ENCODE results near the gene RRP12. TPM values are rescaled to one million over a fixed set of nuclear protein-coding genes. Genes with fewer than 3 reads are reported as not detected.

RRP12 gene
- total and polyA plus RNA-seq, 9 of the 15 experiments (the other 6 are each of a cell fraction or from before 2014, with no cell fraction given), result 4.6 to 68.2 (median 21.8) TPM

GRCh38 chr10:97444212-97444611, 43.1 kb upstream of the RRP12 start:
- Histone ChIP-seq H3K9me3 (replicated peaks; ENCODE audit: control insufficient read depth, insufficient read depth, low read depth, low read length) (no peaks in the 10 kb centered on the region), H3K36me3 (ENCODE audit: control insufficient read depth, insufficient read depth, low read length) (peaks cover 33% of the 10 kb centered on the region; the same call in 2 of the 3 replicates), H3K27ac (ENCODE audit: extremely low read depth, low read depth, low read length) (no peak overlapping the region), H3K4me2 (ENCODE audit: insufficient read depth, low read length) (no peak overlapping the region), H2AFZ (ENCODE audit: low read depth, low read length) (no peak overlapping the region), H3K9me1 (ENCODE audit: control insufficient read depth, insufficient read depth, low read length) (no peaks in the 10 kb centered on the region), H3K4me3 (no peak overlapping the region), H4K20me1 (replicated peaks; ENCODE audit: control insufficient read depth, insufficient read depth, low read length) (no peaks in the 10 kb centered on the region), H3K9ac (ENCODE audit: insufficient read depth in 1 of 2, low read depth in 2 of 2, low read length in 2 of 2) (peak overlapping the region in 1 of 2 experiments; percentile 79; a peak in 1 of 4 replicates), H3K79me2 (ENCODE audit: control insufficient read depth, insufficient read depth, low read length) (peaks cover 41% of the 10 kb centered on the region), H3K4me1 (replicated peaks in 1 of 2; ENCODE audit: control insufficient read depth in 2 of 2, insufficient read depth in 2 of 2, low read length in 2 of 2) (peaks cover 9 to 10% of the 10 kb centered on the region in 2 experiments; a peak in 3 of 5 replicates), H3K27me3 (ENCODE audit: control insufficient read depth in 2 of 2, insufficient read depth in 2 of 2, low read length in 2 of 2) (no peaks in the 10 kb centered on the region)
- no peak for DNase-seq (ENCODE audit: extremely low read depth in 1 of 4, low spot score in 3 of 4)
- POLR2A ChIA-PET, result interaction anchor here (1.7 kb wide), 1 partner anchor 16 kb away, joined by 4 read pairs; no protein-coding TSS in a partner anchor
- CTCF ChIA-PET (ENCODE audit: low intra/inter-chr PET ratio), result no interaction called here
- TF ChIP-seq ZNF395 (CRISPR knock-in tag; IDR thresholded peaks at IDR 0.05), result no peak
- no peak for TF ChIP-seq SPI1 (IDR thresholded peaks at IDR 0.05; ENCODE audit: borderline replicate concordance, low read depth, low read length)
- 0 out of 2 replicates have a peak, but pooled peaks have one; percentile 21 for TF ChIP-seq C11orf30 (IDR thresholded peaks at IDR 0.05; ENCODE audit: low read depth)
- no peak for TF ChIP-seq ATF3 (IDR thresholded peaks at IDR 0.05)
- no peak for TF ChIP-seq ATF3 (CRISPR knock-in tag; conservative IDR thresholded peaks at IDR 0.05)
- no peak for TF ChIP-seq PCBP2 (IDR thresholded peaks at IDR 0.05; ENCODE audit: low read depth, low read length, poor library complexity, severe bottlenecking)
- TF ChIP-seq ZNF316 (IDR thresholded peaks at IDR 0.05), result peak; percentile 43; the same call in 1 of the 2 replicates
- intact Hi-C loops (cut with micrococcal nuclease), result no loop called here
- 77% methylated on average over 1 of the region's 1 CpG for WGBS (ENCODE audit: insufficient coverage, low coverage, missing lambda C conversion rate)
- no peak for FAIRE-seq
- BruUV-seq (replicated peaks), result no TSS peak
- no peak for ATAC-seq
- in situ Hi-C loops (cut with MboI), result no loop called here

Measured in K562 (cell line).